ENCODE measurements around the gene ARMC9. TPM values are rescaled to one million over a fixed set of nuclear protein-coding genes. Genes with fewer than 3 reads are reported as not detected.
"Not testable (repeated sequence)": the region's sequence is repeated elsewhere in the genome, so short reads cannot be mapped to it uniquely, and the experiment has no call there.

Gene ARMC9, protein sequence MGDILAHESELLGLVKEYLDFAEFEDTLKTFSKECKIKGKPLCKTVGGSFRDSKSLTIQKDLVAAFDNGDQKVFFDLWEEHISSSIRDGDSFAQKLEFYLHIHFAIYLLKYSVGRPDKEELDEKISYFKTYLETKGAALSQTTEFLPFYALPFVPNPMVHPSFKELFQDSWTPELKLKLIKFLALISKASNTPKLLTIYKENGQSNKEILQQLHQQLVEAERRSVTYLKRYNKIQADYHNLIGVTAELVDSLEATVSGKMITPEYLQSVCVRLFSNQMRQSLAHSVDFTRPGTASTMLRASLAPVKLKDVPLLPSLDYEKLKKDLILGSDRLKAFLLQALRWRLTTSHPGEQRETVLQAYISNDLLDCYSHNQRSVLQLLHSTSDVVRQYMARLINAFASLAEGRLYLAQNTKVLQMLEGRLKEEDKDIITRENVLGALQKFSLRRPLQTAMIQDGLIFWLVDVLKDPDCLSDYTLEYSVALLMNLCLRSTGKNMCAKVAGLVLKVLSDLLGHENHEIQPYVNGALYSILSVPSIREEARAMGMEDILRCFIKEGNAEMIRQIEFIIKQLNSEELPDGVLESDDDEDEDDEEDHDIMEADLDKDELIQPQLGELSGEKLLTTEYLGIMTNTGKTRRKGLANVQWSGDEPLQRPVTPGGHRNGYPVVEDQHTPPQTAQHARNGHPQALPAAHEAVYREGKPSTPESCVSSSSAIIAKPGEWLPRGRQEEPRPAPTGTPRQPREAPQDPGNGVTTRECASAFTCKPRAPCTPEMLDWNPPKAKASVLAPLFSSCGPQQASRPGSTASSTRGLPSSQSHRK
- 10 to 100 TPM; 24.7 to 28.7 (median 26.1) TPM for polyA plus RNA-seq (ENCODE audit: insufficient read length in 4 of 4)

GRCh38 chr2:231198291-231199173, at the start of gene ARMC9:
ARMC9 (plus strand) TSS chr2:231198631; CDS start chr2:231206239, 7,608 bp downstream.
- DNase-seq (ENCODE audit: low read depth in 4 of 4, low spot score in 3 of 4), result peak; percentile 70 to 77 (median 74)

GRCh38 chr2:231152800-231153557, 45.5 kb upstream of the ARMC9 start:
- DNase-seq (ENCODE audit: low read depth in 4 of 4, low spot score in 3 of 4), result no peak

DNA sequence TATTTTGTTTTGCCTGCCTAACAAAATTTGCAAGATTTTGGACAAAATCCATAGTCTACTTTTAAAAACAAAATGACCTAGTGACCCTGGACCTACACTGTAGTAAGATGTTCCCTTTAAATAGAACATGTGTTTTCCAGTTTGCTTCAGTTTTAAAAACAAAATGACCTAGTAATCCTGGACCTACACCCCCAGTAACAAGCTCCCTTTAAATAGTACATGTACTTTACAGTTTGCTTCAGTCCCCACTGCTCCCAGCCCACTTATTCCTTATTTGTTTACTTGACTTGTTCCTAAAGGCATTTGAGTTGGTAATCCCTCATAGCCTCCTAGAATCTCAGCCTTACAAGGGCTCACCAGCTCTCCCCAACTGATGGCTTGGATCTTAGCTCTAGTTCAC, 39.1 kb upstream of the ARMC9 start:
- DNase-seq (ENCODE audit: low read depth in 4 of 4, low spot score in 3 of 4), result no peak

DNA sequence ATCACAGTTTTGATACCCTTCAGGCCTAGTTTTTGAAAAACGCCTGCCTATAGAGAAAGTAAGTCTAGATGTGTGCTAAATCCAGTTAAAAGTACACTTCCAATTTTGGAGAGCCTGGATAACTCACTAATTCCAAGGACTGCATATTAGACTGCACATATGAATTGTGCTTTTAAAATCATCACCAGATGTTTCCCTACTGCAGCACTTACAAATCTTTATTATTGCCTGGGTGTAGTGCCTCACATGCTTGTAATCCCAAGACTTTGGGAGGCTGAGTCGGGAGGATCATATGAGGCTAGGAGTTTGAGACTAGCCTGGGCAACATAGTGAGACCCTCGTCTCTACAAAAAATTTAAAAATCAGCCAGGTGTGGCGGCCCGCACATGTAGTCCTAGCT, 37.7 kb upstream of the ARMC9 start:
- DNase-seq (ENCODE audit: low read depth in 4 of 4, low spot score in 3 of 4), result no peak

GRCh38 chr2:231161252-231161839, 37.1 kb upstream of the ARMC9 start:
- no peak for DNase-seq (ENCODE audit: low read depth in 4 of 4, low spot score in 3 of 4)

GRCh38 chr2:231161877-231162329, 36.5 kb upstream of the ARMC9 start:
- peak in 1 of 4 donors; percentile 13 for DNase-seq (ENCODE audit: low read depth in 4 of 4, low spot score in 3 of 4)

GRCh38 chr2:231163011-231163410, 35.4 kb upstream of the ARMC9 start:
- DNase-seq (ENCODE audit: low read depth in 4 of 4, low spot score in 3 of 4), result no peak

GRCh38 chr2:231163414-231164095, 34.9 kb upstream of the ARMC9 start:
- no peak for DNase-seq (ENCODE audit: low read depth in 4 of 4, low spot score in 3 of 4)

- no peak for DNase-seq (ENCODE audit: low read depth in 4 of 4, low spot score in 3 of 4)
These were observed 30.5 kb upstream of the ARMC9 start for GRCh38 chr2:231167745-231168459.

- no peak for DNase-seq (ENCODE audit: low read depth in 4 of 4, low spot score in 3 of 4)
These were observed 29.8 kb upstream of the ARMC9 start for GRCh38 chr2:231168460-231169139.

DNA sequence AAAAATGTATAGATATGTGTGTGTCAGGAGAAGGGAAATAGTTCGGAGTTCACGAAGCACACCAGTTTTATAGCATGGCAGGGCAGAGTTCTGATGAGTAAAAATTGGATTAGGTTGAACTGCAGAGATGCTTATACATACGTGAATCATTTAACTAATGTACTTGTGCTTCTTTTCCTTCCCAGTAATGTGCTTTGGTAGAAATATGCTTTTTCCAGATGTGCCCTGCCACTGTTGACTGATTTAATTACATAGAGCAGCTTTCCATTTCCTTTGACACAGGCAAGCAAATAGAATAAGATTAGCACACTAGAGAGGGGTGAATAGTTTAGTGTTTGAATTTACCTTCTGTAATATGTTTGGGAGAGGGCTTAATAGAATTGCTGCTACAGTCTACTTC, 28.9 kb upstream of the ARMC9 start:
- no peak for DNase-seq (ENCODE audit: low read depth in 4 of 4, low spot score in 3 of 4)

- DNase-seq (ENCODE audit: low read depth in 4 of 4, low spot score in 3 of 4), result no peak
These were observed 28.4 kb upstream of the ARMC9 start for GRCh38 chr2:231170055-231170454.

- DNase-seq (ENCODE audit: low read depth in 4 of 4, low spot score in 3 of 4), result no peak
These were observed 26.4 kb upstream of the ARMC9 start for GRCh38 chr2:231172025-231172424.

- DNase-seq (ENCODE audit: low read depth in 4 of 4, low spot score in 3 of 4), result no peak
These were observed 24.2 kb upstream of the ARMC9 start for GRCh38 chr2:231174211-231174651.

DNA sequence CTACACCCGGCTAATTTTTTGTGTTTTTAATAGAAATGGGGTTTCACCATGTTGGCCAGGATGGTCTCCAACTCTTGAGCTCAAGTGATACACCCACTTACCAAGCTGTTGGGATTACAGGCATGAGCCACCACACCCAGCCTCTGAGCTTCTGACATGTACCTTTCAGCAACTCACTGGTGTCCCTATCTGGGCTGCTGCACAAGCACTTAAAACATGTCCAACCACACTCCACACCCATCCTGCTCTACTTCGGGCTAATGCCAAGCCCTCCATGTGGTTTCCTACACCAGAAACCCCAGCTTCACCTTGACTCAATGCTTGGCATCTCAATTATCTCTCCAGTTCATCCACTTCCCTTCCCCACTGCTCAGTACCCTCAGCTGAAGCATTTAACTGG, 22.4 kb upstream of the ARMC9 start:
- no peak for DNase-seq (ENCODE audit: low read depth in 4 of 4, low spot score in 3 of 4)

- no peak for DNase-seq (ENCODE audit: low read depth in 4 of 4, low spot score in 3 of 4)
These were observed 21.0 kb upstream of the ARMC9 start for GRCh38 chr2:231177156-231178025.

DNA sequence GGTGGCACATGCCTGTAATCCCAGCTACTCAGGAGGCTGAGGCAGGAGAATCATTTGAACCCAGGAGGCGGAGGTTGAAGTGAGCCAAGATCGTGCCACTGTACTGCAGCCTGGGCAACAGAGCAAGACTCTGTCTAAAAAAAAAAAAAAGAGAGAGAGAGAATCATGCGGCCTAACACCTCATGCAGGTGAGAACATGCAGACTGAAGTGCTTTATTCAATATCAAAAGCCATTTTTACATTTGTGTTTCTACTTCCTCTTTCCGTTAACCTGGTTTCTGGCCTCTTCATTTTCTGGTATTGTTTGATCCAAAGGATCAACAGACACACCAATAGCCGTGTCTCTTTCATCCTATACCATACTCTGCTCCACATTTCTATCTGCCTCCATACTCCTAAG, 19.6 kb upstream of the ARMC9 start:
- DNase-seq (ENCODE audit: low read depth in 4 of 4, low spot score in 3 of 4), result not testable (repeated sequence)
